ENCODE data around the gene POU6F2. TPM values are rescaled to one million over a fixed set of nuclear protein-coding genes. Genes with fewer than 3 reads are reported as not detected.
"Not testable (repeated sequence)": the region's sequence is repeated elsewhere in the genome, so short reads cannot be mapped to it uniquely, and the experiment has no call there.

Gene POU6F2
- total RNA-seq, 1 donor from 2014 or later, result 7.9 TPM

GRCh38 chr7:38942431-38943051 lies 35.2 kb upstream of the POU6F2 start:
- Mint-ChIP-seq H3K27me3 (ENCODE audit: low read depth) (no peaks in the 10 kb centered on the region), H3K4me3 (no peak overlapping the region), H3K36me3 (ENCODE audit: low read depth) (no peaks in the 10 kb centered on the region), H3K9me3 (no peaks in the 10 kb centered on the region), H3K27ac (ENCODE audit: unreplicated experiment) (no peak overlapping the region), H3K4me1 (peaks cover 3% of the 10 kb centered on the region)
- no peak for DNase-seq (ENCODE audit: low read depth, low spot score)
- TF ChIP-seq, protein P1, sequence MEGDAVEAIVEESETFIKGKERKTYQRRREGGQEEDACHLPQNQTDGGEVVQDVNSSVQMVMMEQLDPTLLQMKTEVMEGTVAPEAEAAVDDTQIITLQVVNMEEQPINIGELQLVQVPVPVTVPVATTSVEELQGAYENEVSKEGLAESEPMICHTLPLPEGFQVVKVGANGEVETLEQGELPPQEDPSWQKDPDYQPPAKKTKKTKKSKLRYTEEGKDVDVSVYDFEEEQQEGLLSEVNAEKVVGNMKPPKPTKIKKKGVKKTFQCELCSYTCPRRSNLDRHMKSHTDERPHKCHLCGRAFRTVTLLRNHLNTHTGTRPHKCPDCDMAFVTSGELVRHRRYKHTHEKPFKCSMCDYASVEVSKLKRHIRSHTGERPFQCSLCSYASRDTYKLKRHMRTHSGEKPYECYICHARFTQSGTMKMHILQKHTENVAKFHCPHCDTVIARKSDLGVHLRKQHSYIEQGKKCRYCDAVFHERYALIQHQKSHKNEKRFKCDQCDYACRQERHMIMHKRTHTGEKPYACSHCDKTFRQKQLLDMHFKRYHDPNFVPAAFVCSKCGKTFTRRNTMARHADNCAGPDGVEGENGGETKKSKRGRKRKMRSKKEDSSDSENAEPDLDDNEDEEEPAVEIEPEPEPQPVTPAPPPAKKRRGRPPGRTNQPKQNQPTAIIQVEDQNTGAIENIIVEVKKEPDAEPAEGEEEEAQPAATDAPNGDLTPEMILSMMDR (conservative IDR thresholded peaks at IDR 0.05), result no peak

DNA sequence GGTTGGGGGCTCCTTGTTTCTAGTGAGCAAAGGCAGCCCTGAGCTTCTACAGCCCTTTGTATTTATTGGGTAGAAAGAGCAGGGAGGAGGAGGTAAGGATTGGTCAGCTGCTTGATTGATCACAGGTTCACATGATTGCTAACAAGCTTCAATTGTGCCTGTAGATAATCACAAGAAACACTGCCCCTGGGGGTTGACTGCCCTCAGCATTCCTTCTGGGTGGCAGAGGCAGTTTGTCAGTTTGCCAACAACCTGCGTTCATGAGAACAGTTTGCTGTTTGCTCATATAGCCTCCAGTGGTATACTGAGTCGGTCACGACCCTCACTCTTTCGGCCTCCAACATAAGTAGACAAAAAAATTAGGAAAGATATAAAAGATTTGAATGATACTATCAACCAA lies 30.2 kb upstream of the POU6F2 start:
- not testable (repeated sequence) for H3K36me3 Mint-ChIP-seq (ENCODE audit: low read depth); H3K9me3 Mint-ChIP-seq; H3K27ac Mint-ChIP-seq (ENCODE audit: unreplicated experiment); H3K4me3 Mint-ChIP-seq; H3K4me1 Mint-ChIP-seq; DNase-seq (ENCODE audit: low read depth, low spot score); H3K27me3 Mint-ChIP-seq (ENCODE audit: low read depth)

- Mint-ChIP-seq H3K4me1 (peaks cover 3% of the 10 kb centered on the region), H3K9me3 (peaks cover 2% of the 10 kb centered on the region), H3K27me3 (ENCODE audit: low read depth) (no peaks in the 10 kb centered on the region), H3K36me3 (ENCODE audit: low read depth) (no peaks in the 10 kb centered on the region), H3K4me3 (no peak overlapping the region), H3K27ac (ENCODE audit: unreplicated experiment) (no peak overlapping the region)
- DNase-seq (ENCODE audit: low read depth, low spot score), result no peak
- TF ChIP-seq, protein P1 (conservative IDR thresholded peaks at IDR 0.05), result no peak
Measured at GRCh38 chr7:38950309-38950708, 27.4 kb upstream of the POU6F2 start.

GRCh38 chr7:38951213-38951612 lies 26.5 kb upstream of the POU6F2 start:
- Mint-ChIP-seq H3K9me3 (peaks cover 2% of the 10 kb centered on the region), H3K36me3 (ENCODE audit: low read depth) (no peaks in the 10 kb centered on the region), H3K4me3 (no peak overlapping the region), H3K27ac (ENCODE audit: unreplicated experiment) (no peak overlapping the region), H3K4me1 (peaks cover 3% of the 10 kb centered on the region), H3K27me3 (ENCODE audit: low read depth) (no peaks in the 10 kb centered on the region)
- DNase-seq (ENCODE audit: low read depth, low spot score), result no peak
- TF ChIP-seq, protein P1 (conservative IDR thresholded peaks at IDR 0.05), result no peak

- Mint-ChIP-seq H3K9me3 (no peaks in the 10 kb centered on the region), H3K4me1 (no peaks in the 10 kb centered on the region)
- TF ChIP-seq, protein P1 (conservative IDR thresholded peaks at IDR 0.05), result no peak
Measured at GRCh38 chr7:38953227-38953626, 24.5 kb upstream of the POU6F2 start.

GRCh38 chr7:38953971-38954370 lies 23.7 kb upstream of the POU6F2 start:
- Mint-ChIP-seq H3K4me3 (no peak overlapping the region), H3K9me3 (no peaks in the 10 kb centered on the region), H3K4me1 (no peaks in the 10 kb centered on the region), H3K27me3 (ENCODE audit: low read depth) (no peaks in the 10 kb centered on the region), H3K36me3 (ENCODE audit: low read depth) (no peaks in the 10 kb centered on the region), H3K27ac (ENCODE audit: unreplicated experiment) (no peak overlapping the region)
- TF ChIP-seq, protein P1 (conservative IDR thresholded peaks at IDR 0.05), result no peak
- no peak for DNase-seq (ENCODE audit: low read depth, low spot score)

More at GRCh38 chr7:38953227-38953626, 24.5 kb upstream of the POU6F2 start:
- Mint-ChIP-seq H3K27ac (ENCODE audit: unreplicated experiment) (no peak overlapping the region), H3K4me3 (no peak overlapping the region), H3K27me3 (ENCODE audit: low read depth) (no peaks in the 10 kb centered on the region), H3K36me3 (ENCODE audit: low read depth) (no peaks in the 10 kb centered on the region)
- no peak for DNase-seq (ENCODE audit: low read depth, low spot score)
